GM12891 (cell line): Measurements from ENCODE around the gene SEPTIN2.

Source experiments
- POLR2A ChIP-seq: IDR thresholded peaks from 2 replicates; pipeline ENCODE4 v1.6.1; 2011; ENCODE audit warnings: low read depth, low read length, control low read depth
- POLR2AphosphoS5 ChIP-seq: IDR thresholded peaks from 2 replicates; pipeline ENCODE4 v1.6.1; 2011; ENCODE audit warnings: low read depth, low read length, control low read depth
- SPI1 ChIP-seq: IDR thresholded peaks from 2 replicates; pipeline ENCODE4 v1.6.1; 2011; ENCODE audit warnings: low read depth, low read length, control low read depth
- TAF1 ChIP-seq: IDR thresholded peaks from 2 replicates; pipeline ENCODE4 v1.6.1; 2011; ENCODE audit warnings: low read depth, low read length, control low read depth

DNA sequence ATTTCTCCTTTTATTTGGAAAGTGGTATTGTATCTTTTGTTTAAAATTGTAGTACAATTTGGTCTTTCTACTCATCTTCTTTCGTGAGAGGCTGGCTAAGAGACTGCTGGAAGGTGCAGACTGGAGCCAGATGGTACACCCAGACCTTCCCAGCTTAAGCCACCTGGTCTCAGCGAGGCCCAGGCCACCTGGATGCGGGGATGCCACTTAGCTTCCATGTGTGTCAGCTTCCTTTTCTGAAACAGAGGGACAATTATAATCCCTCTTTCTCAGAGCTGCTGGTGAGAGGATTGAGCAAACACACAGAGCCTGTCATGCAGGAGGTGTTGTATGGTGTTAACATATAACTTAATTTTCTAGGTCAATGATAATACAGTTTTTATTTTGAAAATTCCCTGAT lies 57.7 kb downstream of the SEPTIN2 start:
- TF ChIP-seq POLR2A (no peak), POLR2AphosphoS5 (no peak), SPI1 (no peak), TAF1 (no peak)
